ENCODE data around the gene CMTM4. TPM values are rescaled to one million over a fixed set of nuclear protein-coding genes. Genes with fewer than 3 reads are reported as not detected.

CMTM4 gene
- total RNA-seq, 1 donor from 2014 or later: 20.1 TPM

DNA sequence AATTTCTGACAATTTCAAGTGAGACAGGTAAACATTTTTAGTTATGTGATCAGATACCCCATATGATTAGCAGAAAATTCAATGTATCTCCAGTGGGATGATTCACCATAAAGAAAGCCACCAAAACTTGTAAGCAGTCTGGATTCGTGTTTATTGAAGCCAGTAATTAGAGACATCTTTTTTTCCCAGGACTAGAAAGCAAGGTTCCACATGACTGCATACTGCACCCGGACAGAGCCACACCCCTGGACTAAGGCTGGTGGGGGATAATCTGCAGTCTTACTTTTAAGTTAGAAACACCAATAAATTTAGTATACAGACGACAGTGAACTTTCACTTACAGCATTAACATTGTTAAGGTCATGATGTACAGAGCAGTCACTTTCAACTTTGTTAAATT, 24.2 kb upstream of the CMTM4 start:
- Histone ChIP-seq H3K9me3 (no peaks in the 10 kb centered on the region), H3K27ac (no peak overlapping the region), H3K36me3 (peaks cover 45 to 56% of the 10 kb centered on the region in 2 donors), H3K27me3 (no peaks in the 10 kb centered on the region), H3K4me1 (no peaks in the 10 kb centered on the region), H3K4me3 (no peak overlapping the region)
- no peak for DNase-seq (ENCODE audit: low spot score in 2 of 2)
- intact Hi-C loops (cut with DNase I): no loop called here
- TF ChIP-seq, protein P1, sequence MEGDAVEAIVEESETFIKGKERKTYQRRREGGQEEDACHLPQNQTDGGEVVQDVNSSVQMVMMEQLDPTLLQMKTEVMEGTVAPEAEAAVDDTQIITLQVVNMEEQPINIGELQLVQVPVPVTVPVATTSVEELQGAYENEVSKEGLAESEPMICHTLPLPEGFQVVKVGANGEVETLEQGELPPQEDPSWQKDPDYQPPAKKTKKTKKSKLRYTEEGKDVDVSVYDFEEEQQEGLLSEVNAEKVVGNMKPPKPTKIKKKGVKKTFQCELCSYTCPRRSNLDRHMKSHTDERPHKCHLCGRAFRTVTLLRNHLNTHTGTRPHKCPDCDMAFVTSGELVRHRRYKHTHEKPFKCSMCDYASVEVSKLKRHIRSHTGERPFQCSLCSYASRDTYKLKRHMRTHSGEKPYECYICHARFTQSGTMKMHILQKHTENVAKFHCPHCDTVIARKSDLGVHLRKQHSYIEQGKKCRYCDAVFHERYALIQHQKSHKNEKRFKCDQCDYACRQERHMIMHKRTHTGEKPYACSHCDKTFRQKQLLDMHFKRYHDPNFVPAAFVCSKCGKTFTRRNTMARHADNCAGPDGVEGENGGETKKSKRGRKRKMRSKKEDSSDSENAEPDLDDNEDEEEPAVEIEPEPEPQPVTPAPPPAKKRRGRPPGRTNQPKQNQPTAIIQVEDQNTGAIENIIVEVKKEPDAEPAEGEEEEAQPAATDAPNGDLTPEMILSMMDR (IDR thresholded peaks at IDR 0.05): no peak

DNA sequence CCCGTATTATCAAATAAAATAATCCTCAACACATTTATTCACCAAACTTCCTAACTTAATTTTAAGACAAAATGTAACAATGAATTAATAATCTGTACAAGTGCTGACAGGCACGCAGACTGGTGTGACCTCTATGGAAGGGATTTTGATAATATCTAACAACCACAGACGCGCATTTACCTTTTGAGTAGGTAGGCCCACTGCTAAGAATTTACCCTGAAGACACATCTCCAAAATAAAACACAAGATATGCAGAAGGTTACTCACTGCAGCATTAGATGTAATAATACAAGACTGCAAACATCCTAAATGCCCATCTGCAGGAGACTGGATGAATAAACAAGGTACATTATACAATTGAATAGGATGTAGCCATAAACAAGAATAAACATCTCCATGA, 22.7 kb upstream of the CMTM4 start:
- TF ChIP-seq, protein P1 (IDR thresholded peaks at IDR 0.05): no peak
- Histone ChIP-seq H3K4me3 (no peak overlapping the region), H3K36me3 (peaks cover 30 to 41% of the 10 kb centered on the region in 2 donors), H3K4me1 (no peaks in the 10 kb centered on the region), H3K27ac (no peak overlapping the region), H3K9me3 (no peaks in the 10 kb centered on the region), H3K27me3 (no peaks in the 10 kb centered on the region)
- no peak for DNase-seq (ENCODE audit: low spot score in 2 of 2)
- intact Hi-C loops (cut with DNase I): no loop called here

DNA sequence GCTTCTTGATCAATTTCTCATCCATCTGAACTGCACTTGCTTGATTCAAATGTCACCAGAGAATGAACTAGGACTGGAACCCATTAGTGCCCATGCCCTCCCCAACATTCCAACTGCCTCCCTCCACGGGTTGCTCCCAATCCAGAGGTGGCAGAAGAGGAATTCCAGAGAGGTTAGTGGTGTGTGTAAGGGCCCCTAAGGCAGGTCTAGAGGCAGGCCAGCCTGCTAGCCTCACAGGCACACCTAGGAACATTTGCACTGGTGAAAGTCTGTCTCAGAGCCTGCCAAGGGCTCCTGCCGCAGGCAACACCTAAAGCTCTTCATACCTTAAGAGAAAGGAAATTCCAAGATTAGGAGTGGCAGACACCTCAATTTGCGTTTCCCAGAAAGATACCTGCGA, 21.2 kb upstream of the CMTM4 start:
- TF ChIP-seq, protein P1 (IDR thresholded peaks at IDR 0.05): no peak
- intact Hi-C loops (cut with DNase I): no loop called here
- H3K4me3 ChIP-seq: no peak overlapping the region
- peaks cover 15 to 26% of the 10 kb centered on the region in 2 donors for H3K36me3 ChIP-seq
- no peaks in the 10 kb centered on the region for H3K27me3 ChIP-seq
- H3K9me3 ChIP-seq: no peaks in the 10 kb centered on the region
- H3K27ac ChIP-seq: no peak overlapping the region
- H3K4me1 ChIP-seq: peaks cover 0 to 2% of the 10 kb centered on the region in 2 donors
- DNase-seq (ENCODE audit: low spot score in 2 of 2): no peak

DNA sequence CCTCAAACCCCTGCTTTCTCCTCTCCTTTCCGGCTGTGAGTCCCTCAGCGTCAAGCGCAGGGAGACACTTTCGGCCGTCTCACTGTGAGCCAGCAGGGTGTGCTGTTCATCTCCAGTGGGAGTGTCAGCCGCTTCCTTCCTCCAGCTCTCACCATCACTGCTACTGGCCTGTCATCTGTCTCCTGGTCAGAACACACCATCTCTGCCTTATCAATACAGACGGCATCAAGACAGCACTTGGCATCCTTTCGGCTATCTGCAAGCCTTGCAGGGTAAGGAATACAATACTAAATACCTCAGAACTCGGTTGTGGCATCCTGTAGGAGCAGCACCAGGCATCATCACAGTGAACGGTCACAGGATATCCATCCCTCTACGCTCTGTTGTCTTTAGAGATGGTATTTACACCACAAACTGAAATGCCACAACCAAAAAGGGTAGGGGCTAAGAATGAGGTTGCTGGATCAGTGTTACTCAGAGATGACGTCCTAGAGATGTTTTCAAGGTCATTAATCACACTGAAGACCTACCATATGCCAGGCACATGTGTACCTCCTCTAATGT, 20.7 kb upstream of the CMTM4 start:
- TF ChIP-seq, protein P1 (IDR thresholded peaks at IDR 0.05): peak in 1 of 3 experiments; percentile 7
- peaks cover 0 to 2% of the 10 kb centered on the region in 2 donors for H3K4me1 ChIP-seq
- H3K36me3 ChIP-seq: peaks cover 9 to 20% of the 10 kb centered on the region in 2 donors
- H3K9me3 ChIP-seq: no peaks in the 10 kb centered on the region
- no peak for DNase-seq (ENCODE audit: low spot score in 2 of 2)
- H3K4me3 ChIP-seq: no peak overlapping the region
- H3K27ac ChIP-seq: no peak overlapping the region
- H3K27me3 ChIP-seq: no peaks in the 10 kb centered on the region
- intact Hi-C loops (cut with DNase I): no loop called here

DNA sequence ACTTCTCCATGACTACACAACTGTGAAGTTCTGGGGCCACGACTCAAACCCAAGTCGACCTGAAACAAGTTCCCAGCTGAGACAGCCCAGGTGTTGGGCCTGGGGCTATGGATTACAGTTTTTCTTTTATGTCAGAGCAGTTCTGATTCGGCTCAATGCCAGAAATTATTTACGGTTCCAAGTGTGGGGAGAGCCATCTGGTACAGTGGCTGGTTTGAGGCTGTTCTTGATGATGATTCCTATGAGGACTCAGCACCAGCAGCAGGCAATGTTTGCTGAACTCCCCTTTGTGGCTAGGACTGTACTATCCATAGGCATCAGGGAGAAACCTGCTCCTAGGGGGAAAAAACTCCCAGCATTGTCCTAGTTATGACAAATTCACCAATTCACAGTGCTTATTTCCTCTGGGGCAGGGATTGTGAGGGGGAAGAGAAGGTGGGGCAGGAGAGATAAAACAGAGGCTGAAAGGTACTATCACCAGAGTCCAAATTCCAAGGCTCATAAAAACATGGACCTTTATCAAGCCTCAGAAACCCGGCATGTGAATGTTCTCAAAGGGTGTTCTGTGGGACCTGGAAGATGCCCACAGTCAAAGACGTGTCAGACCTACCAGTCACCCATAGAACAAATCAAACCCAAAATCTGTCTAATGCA, 18.2 kb upstream of the CMTM4 start:
- no peak for DNase-seq (ENCODE audit: low spot score in 2 of 2)
- Histone ChIP-seq H3K27me3 (no peaks in the 10 kb centered on the region), H3K4me1 (peaks cover 0 to 2% of the 10 kb centered on the region in 2 donors), H3K4me3 (no peak overlapping the region), H3K27ac (no peak overlapping the region), H3K9me3 (no peaks in the 10 kb centered on the region), H3K36me3 (peaks cover 9 to 12% of the 10 kb centered on the region in 2 donors)
- TF ChIP-seq, protein P1 (IDR thresholded peaks at IDR 0.05): no peak
- intact Hi-C loops (cut with DNase I): no loop called here
